Glomerular endothelial cell (primary cell): ENCODE measurements around the gene KIF22. TPM values are rescaled to one million over a fixed set of nuclear protein-coding genes. Genes with fewer than 3 reads are reported as not detected.

Experiments used
- DNase-seq: peaks from one replicate; pipeline ENCODE4 v3.0.0-alpha.2; 2011; ENCODE audit warnings: low read depth, low spot score; ENCODE audit errors: extremely low read depth
- total RNA-seq: library from RNA; depleted of rRNA; stranded (reverse); fragments of >200 nt; gene quantifications from 2 replicates; pipeline ENCODE4 v1.2.3, GENCODE V29; 2015

KIF22 gene
- total RNA-seq, 1 donor from 2014 or later, result 31.6 TPM

DNA sequence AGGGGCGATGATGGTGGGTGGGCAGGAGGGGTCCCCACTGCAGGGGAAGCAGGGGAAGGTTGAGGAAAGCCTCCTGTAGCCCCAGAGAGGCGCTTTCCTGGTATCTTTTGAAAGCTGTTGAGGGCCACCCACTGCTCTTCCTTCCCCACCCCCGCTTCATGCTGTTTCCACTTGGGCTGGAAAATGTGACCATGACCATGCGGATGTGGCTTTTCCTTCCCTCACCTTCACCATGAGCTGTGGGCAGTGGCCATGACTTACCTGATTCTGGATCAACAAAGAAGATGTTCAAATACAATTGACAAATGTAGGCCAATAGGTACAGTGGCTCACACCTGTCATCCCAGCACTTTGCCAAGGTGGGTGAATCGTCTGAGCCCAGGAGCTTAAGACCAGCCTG lies 43.5 kb downstream of the KIF22 start:
- DNase-seq, result no peak

DNA sequence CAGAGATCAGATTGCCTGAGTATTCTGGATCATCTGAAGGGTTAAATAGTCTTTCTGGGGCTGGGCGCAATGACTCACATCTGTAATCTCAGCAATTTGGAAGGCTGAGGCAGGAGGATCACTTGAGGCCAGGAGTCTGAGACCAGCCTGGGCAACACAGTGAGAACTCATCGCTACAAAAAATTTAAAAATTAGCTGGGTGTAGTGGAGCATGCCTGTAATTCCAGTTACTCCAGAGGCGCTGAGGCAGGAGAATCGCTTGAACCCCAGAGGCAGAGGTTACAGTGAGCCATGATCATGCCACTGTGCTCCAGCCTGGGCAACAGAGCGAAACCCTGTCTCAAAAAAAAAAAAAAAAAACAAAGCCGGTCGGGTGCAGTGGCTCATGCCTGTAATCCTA lies 45.4 kb downstream of the KIF22 start:
- no peak for DNase-seq

DNA sequence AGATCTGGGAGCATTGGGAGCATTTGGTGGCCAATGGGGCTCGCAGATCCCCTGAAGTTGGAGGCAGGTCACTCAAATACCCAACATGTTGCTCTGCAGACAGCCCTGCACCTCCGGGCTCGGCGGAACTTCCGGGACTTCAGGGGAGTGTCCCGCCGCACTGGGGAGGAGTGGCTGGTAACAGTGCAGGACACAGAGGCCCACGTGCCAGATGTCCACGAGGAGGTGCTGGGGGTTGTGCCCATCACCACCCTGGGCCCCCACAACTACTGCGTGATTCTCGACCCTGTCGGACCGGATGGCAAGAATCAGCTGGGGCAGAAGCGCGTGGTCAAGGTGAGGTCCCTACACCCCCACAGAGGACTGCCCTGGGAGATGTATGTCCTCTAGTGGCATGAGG lies 46.1 kb downstream of the KIF22 start:
- DNase-seq, result no peak

DNA sequence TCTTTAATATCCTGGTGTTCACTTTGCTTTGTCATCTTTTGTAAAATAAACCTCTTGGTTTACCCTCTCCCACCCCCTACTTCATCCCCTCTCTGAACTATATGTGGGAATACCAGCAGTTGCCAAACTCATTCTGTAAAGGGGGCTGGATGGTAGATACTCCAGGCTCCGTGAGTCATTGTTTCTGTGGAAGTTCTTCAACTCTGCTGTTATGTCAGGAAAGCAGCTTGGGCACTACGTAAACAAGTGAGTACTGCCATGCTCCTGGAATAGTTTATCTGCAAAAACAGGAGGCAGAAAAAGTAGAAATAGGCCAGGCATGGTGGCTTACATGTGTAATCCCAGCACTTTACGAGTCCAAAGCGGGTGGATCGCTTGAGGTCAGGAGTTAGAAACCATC lies 47.3 kb downstream of the KIF22 start:
- no peak for DNase-seq

DNA sequence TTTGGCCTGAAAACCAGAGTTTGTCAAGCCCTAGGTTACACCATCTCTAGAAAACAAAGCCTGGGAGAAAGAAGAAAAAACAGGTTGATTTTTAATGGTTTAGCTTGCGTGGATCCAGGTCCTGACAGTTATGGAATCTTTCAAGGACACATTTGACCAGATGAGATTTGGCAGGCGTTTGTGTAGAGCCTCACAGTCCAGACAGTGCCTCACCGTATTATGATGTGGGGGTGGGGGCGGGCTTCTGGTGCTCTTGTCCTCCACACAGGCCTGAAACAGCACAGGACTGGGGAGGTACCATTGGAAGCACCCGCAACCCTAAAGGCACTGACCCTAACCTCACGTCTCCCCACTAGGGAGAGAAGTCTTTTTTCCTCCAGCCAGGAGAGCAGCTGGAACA lies 49.3 kb downstream of the KIF22 start:
- DNase-seq, result no peak

DNA sequence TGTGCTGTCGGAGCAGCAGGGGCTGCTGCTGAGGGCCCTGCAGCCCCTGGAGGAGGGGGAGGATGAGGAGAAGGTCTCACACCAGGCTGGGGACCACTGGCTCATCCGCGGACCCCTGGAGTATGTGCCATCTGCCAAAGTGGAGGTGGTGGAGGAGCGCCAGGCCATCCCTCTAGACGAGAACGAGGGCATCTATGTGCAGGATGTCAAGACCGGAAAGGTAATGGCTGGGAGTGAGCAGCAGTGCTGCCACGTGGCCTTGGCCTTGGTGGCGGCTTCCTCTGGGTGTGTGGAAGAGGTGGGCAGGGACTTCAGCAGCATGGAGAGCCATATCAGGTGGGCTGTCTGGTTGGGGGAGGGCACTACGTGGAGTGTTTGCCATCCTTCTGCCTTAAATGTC lies 49.7 kb downstream of the KIF22 start:
- no peak for DNase-seq

DNA sequence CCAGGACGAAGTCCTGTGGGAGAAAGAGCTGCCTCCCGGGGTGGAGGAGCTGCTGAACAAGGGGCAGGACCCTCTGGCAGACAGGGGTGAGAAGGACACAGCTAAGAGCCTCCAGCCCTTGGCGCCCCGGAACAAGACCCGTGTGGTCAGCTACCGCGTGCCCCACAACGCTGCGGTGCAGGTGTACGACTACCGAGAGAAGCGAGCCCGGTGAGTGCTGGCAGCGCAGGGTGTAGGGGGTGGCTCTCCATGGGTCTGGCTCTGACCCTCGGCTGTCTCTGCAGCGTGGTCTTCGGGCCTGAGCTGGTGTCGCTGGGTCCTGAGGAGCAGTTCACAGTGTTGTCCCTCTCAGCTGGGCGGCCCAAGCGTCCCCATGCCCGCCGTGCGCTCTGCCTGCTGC lies 51.1 kb downstream of the KIF22 start:
- no peak for DNase-seq

DNA sequence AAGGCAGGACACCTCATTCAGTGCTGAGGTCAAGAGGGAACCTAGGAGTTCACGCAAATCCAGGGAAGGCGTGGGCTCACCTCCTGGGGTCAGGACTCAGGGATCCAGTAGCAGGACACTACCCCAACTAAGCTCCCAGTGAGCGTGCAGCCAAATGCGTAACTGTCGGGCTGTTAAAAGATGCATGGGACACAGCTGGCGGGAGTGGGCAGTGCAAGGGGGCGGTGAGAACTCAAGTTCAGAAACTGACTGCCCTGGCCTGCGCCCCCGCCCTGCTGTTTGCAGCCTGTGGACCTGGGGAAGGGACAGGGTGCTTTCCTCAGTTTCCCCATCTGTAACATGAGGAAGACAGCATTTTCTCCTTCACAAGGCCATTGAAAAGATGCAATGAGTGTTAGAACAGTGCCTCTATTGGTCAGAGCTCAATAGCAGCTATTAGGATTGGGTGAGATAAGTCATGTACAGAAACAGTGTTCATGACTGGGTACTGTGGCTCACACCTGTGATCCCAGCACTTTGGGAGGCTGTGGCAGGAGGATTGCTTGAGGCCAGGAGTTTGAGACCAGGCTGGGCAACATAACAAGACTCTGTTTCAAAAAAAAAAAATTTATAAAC lies 52.3 kb downstream of the KIF22 start:
- no peak for DNase-seq

DNA sequence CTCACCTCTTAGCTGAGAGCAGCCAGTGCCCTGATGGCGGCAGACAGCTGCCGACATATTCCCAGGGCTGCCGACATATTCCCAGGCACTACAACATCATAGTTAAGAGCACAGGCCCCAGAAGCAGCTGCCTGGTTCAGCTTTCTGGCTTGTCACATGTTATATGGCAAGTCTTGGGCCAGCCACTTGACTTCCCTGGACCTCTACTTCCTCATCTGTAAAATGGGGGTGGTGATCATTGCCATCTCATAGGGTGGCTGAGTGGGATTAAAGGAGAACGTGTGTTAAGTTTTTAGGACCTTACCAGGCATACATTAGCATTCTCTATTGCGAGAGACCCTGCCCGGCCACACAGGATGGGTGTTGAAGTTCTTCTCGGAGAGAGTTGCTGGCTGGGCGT lies 53.4 kb downstream of the KIF22 start:
- DNase-seq, result no peak

DNA sequence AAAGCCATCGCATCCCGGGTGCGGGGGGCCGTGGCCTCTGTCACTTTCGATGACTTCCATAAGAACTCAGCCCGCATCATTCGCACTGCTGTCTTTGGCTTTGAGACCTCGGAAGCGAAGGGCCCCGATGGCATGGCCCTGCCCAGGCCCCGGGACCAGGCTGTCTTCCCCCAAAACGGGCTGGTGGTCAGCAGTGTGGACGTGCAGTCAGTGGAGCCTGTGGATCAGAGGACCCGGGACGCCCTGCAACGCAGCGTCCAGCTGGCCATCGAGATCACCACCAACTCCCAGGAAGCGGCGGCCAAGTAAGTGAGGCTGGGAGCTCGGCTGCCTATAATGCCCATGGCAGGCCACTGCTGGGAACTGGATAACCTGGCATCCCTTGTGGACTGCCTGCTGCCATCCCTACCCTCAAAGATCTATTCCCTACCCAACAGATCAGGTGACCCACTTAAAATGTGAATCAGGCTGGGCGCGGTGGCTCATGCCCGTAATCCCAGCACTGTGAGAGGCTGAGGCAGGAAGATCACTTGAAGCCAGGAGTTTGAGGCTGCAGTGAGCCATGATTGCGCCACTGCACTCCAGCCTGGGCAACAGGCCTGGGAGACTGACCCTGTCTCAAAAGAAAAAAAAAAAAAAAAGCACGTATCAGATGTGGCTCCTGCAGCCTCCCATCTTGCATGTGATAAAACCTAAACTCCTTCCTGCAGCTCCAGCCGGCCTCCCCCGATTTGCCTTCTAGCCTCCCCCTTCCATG lies 54.2 kb downstream of the KIF22 start:
- DNase-seq, result no peak

DNA sequence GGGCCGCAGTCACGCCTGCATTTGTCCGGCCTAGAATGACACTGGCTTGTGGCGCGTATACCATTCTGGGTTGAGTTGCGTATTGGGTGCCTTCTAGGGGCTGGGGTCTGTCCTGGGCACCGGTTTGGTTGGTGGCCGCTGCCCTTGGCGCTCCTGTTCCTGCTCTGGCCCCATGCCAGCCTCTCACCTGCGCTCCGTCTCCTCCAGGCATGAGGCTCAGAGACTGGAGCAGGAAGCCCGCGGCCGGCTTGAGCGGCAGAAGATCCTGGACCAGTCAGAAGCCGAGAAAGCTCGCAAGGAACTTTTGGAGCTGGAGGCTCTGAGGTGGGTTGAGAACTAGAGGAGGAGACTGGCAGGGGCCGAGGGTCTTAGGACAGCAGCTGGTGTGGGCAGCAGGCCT lies 55.1 kb downstream of the KIF22 start:
- DNase-seq, result no peak

DNA sequence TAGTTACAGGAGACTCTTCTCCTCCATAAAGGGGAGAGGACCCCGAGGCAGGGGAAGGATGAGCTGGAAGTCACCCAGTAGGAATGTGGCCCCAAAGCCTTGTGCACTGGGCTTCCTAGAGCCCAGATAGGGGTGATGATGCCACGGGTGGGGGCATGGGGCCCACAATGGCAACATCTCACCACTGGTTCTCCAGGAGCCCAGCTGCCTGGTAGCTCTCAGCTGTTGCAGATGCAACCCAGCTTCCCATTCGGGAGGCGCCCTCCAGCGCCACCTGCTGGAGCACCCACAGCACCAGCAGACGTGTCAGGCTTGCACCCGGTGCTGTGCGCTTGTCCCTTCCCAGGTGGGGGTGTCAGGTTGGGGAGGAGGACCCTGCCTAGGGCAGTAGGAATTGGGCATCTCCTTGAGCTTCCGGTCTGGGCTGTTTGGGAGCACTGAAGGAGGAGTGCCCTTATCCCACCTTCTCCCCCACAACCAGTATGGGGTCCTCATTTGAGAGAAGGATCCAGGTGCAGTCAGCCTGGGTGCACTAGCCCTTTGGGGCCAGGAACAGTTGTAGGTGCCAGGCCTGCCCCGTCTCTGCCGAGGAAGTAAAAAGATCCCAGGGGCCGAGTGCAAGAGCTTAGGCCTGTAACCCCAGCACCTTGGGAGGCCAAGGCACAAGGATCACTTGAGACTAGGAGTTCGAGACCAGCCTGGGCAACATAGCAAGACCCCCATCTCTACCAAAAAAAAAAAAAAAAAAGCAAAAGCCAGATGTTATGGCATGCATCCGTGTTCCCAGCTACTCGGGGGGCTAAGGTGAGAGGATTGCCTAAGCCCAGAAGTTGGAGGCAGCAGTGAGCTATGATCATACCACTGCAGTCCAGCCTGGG lies 58.1 kb downstream of the KIF22 start:
- no peak for DNase-seq

DNA sequence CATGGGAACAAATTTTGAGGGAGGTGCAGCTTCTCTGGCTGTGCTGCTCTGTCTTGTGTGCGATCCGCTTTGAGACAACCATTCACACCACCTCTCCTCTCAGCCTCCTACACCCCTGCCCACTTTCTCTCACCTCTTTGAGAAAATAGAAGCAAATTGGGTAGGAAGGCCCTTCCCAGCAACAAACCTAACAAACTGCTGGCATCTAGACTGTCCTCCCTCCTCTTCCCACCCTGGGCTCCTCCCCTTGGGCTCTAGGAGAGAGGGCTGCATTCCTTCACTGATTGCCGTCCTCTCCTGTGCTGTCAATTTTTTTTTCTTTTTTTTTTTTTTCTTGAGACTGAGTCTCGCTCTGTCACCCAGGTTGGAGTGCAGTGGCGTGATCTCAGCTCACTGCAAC lies 59.0 kb downstream of the KIF22 start:
- no peak for DNase-seq

DNA sequence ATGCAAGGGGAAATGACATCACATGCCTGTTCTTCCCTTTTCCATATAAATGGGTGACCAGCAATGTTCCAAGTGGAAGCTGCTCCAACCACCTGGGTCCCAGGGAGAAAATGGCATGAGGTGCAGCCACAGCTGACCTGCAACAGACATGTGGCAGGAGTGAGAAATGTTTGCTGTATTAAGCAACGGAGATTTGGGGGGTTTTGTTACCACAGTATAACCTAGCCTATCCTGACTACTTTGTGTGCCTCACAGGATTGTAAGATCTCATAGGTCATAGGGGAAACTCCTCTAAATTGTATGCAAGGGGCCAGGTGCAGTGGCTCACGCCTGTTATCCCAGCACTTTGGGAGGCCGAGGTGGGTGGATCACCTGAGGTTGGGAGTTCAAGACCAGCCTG lies 60.4 kb downstream of the KIF22 start:
- no peak for DNase-seq

DNA sequence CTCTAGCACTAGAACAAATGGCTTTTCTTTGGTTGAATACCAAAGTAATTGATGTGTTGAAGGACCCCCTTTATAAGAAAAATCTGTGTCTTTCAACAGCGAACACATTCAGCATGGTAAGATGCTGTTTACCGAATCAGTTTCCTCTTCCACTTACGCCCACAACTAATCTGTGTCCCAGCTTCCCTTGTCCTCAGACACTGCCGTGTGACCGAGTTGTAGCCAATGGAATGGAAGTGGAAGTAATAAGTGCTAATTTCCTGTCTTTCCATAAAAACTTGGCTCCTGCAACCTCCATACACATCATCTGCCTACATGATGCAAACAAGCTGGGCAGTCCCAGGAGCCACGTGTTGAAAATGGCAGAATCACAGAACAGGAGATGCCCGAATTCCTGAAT lies 62.1 kb downstream of the KIF22 start:
- peak; percentile 39 for DNase-seq

DNA sequence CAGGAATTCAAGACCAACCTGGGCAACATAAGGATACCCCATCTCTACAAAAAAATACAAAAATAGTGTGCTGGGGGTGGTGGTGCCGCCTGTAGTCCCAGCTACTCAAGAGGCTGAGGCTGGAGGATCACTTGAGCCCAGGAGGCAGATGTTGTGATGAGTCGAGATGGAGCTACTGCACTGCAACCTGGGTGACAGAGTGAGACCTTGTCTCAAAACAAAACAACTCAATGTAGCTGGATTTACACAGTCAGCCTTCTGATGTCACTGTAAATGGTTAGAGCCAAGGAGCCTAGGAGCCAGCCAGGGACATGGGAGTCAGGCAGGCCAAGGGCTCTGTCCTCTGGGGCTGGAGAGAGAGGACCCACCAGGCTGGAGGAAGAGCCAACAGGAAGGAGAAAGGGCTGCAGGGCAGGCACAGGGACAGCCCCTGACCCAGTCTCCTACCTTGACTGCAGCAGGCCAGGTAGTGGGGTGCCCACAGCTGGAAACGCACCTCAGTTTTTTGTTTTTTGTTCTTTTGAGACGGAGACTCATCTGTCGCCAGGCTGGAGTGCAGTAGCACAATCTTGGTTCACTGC lies 64.1 kb downstream of the KIF22 start:
- DNase-seq, result no peak

Other genes with a start within 250 kb of the KIF22 start
- not detected in 2 replicates for gene SPN, start 127.5 kb upstream of the KIF22 start, total RNA-seq
- gene QPRT, start 111.6 kb upstream of the KIF22 start, total RNA-seq, result 6.0 and 14.9 TPM in 2 replicates
- not detected in 2 replicates for gene C16orf54, start 44.8 kb upstream of the KIF22 start, total RNA-seq
- not detected in 2 replicates for gene ZG16, start 12.5 kb upstream of the KIF22 start, total RNA-seq
- 98.2 and 145 TPM in 2 replicates for gene MAZ, start 15.8 kb downstream of the KIF22 start, total RNA-seq
- gene PRRT2, start 21.4 kb downstream of the KIF22 start, total RNA-seq, result 0.41 and 0.44 TPM in 2 replicates
- gene PAGR1, start 25.4 kb downstream of the KIF22 start, total RNA-seq, result 12.8 and 33.7 TPM in 2 replicates
- 238 and 283 TPM in 2 replicates for gene MVP, start 29.7 kb downstream of the KIF22 start, total RNA-seq
- gene CDIPT, start 72.5 kb downstream of the KIF22 start, total RNA-seq, result 90.4 and 91.4 TPM in 2 replicates
- 6.9 and 9.8 TPM in 2 replicates for gene SEZ6L2, start 108.8 kb downstream of the KIF22 start, total RNA-seq
- 1.3 and 4.4 TPM in 2 replicates for gene ASPHD1, start 109.7 kb downstream of the KIF22 start, total RNA-seq
- 23.7 and 36.2 TPM in 2 replicates for gene KCTD13, start 135.5 kb downstream of the KIF22 start, total RNA-seq
- gene TMEM219, start 171.3 kb downstream of the KIF22 start, total RNA-seq, result 151 and 167 TPM in 2 replicates
- gene TAOK2, start 183.1 kb downstream of the KIF22 start, total RNA-seq, result 97.8 and 130 TPM in 2 replicates
- 7.7 and 9.6 TPM in 2 replicates for gene HIRIP3, start 204.9 kb downstream of the KIF22 start, total RNA-seq
- 55.1 and 77.5 TPM in 2 replicates for gene INO80E, start 205.5 kb downstream of the KIF22 start, total RNA-seq
- gene DOC2A, start 220.3 kb downstream of the KIF22 start, total RNA-seq, result 0.06 and 0.10 TPM in 2 replicates
- gene C16orf92, start 232.4 kb downstream of the KIF22 start, total RNA-seq, result not detected in 2 replicates
- 0.82 TPM in 1 of 2 replicates, not detected in the other for gene TLCD3B, start 240.5 kb downstream of the KIF22 start, total RNA-seq